ENCODE data around the gene WNT2.

WNT2 gene

DNA sequence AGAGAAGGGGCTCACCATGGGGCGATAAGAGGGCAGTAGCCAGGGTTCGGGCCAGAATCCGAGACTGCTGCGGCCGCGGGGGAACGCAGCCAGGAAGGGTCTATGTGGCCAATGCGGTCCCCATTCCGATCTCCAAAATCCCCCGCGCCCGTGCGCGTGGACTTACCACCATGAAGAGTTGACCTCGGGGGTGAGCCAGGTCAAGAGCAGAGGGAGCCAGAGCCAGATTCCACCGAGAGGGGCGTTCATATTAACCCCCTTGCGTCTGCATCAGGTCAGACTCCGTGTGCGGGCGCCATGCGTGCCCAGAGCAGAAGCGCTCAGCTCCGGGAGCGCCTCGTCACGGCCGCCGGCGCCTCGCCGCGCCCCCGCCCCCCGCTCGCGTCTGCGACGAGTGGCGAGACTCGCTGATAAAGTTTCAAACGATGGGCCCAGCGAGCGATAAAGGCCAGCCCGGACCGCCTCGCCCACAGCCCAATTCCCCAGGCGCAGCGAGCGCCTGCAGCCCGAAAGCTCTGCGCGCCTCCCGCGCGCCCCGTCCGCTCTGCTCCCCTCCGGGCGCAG is at the start of gene WNT2:
Gene WNT2 (minus strand): TSS at position 318 of the 564 bp plus-strand sequence. CDS start 69 bp downstream, at position 249.
- DNase-seq (ENCODE audit: low read depth, low spot score): no peak
- TF ChIP-seq SUZ12 (IDR thresholded peaks at IDR 0.05; ENCODE audit: extremely low read depth, insufficient read depth, insufficient read length): no peak
- no peak for TF ChIP-seq ZNF274 (IDR thresholded peaks at IDR 0.05; ENCODE audit: low read depth, low read length)
- TF ChIP-seq YY1 (IDR thresholded peaks at IDR 0.05; ENCODE audit: insufficient read depth, insufficient read length): no peak
- peak within 1 kb of the TSS; percentile 64 for H3K9ac ChIP-seq (ENCODE audit: insufficient read length, low read depth)
- H3K4me1 ChIP-seq (ENCODE audit: insufficient read depth, insufficient read length): no peaks in the 10 kb centered on the region
- H3K9me3 ChIP-seq (ENCODE audit: insufficient read depth, low read length): no peaks in the 10 kb centered on the region; the same call in 1 of the 2 replicates
- H3K36me3 ChIP-seq (ENCODE audit: insufficient read depth, insufficient read length, low read length): no peaks in the 10 kb centered on the region
- peaks cover 69% of the 10 kb centered on the region for H3K27me3 ChIP-seq (ENCODE audit: insufficient read depth, insufficient read length)
- peak within 1 kb of the TSS; percentile 47 for H3K4me3 ChIP-seq (ENCODE audit: insufficient read length, low read depth)

DNA sequence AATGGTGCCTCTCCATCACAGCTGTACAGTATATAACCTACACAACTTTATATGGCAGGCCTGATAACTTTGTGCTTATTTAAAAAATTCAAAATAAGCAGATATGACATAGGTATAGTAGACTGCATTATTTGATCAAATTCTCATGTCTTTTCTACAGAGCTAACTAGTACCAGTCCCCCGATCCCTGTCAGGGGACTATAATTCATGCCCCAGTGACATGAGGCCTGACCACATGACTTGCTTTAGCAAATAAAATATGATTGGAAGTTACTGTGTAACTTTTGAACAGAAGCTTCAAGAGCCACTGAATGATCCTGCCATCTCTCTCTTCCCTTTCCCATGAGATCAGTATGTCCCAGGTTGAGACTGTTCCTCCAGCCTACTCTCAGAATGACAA is 49.2 kb upstream of the WNT2 start:
- H3K9ac ChIP-seq (ENCODE audit: insufficient read length, low read depth): no peak overlapping the region

DNA sequence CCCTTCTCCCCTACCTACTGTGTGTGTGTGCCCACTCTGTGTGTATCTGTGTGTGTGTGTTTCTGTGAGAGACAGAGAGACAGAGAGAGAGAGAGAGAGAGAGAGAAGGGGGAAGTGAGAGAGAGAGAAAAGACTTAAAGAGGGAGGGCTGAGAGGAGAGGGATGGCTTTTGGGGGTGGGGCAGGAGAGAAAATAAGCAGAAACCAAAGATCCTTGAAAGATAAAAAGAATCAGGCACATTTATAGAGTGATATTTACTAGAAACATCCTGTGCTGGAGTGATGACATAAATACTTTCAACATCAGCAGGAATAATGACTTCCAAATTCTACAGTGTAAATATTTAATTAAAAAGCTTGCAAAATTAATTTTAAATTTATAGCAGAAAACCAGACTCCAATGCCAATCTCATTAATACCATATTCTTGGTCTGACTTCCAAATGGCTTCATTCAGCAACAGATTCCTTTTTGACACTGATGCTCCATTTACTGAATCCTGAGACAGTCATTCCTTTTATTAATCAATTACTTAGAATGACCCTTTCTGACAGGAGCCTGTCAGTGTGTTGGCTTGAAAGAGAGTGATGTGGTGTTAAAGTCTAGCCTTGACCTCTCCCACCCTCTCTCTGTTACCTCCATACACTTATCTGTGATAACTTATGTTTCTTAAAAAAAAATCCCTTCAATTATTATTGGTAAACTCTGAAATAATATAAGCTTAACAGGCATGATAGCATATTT is 41.7 kb upstream of the WNT2 start:
- Histone ChIP-seq H3K4me1 (ENCODE audit: insufficient read depth, insufficient read length) (no peaks in the 10 kb centered on the region), H3K9me3 (ENCODE audit: insufficient read depth, low read length) (no peaks in the 10 kb centered on the region), H3K27me3 (ENCODE audit: insufficient read depth, insufficient read length) (no peaks in the 10 kb centered on the region), H3K9ac (ENCODE audit: insufficient read length, low read depth) (no peak overlapping the region), H3K36me3 (ENCODE audit: insufficient read depth, insufficient read length, low read length) (no peaks in the 10 kb centered on the region), H3K4me3 (ENCODE audit: insufficient read length, low read depth) (no peak overlapping the region)
- no peak for DNase-seq (ENCODE audit: low read depth, low spot score)
- TF ChIP-seq YY1 (IDR thresholded peaks at IDR 0.05; ENCODE audit: insufficient read depth, insufficient read length) (no peak), ZNF274 (IDR thresholded peaks at IDR 0.05; ENCODE audit: low read depth, low read length) (no peak), SUZ12 (IDR thresholded peaks at IDR 0.05; ENCODE audit: extremely low read depth, insufficient read depth, insufficient read length) (no peak)

More for the DNA sequence above, 49.2 kb upstream of the WNT2 start:
- TF ChIP-seq ZNF274 (IDR thresholded peaks at IDR 0.05; ENCODE audit: low read depth, low read length): no peak
- TF ChIP-seq SUZ12 (IDR thresholded peaks at IDR 0.05; ENCODE audit: extremely low read depth, insufficient read depth, insufficient read length): no peak
- TF ChIP-seq YY1 (IDR thresholded peaks at IDR 0.05; ENCODE audit: insufficient read depth, insufficient read length): no peak
- Histone ChIP-seq H3K4me1 (ENCODE audit: insufficient read depth, insufficient read length) (no peaks in the 10 kb centered on the region), H3K4me3 (ENCODE audit: insufficient read length, low read depth) (no peak overlapping the region), H3K9me3 (ENCODE audit: insufficient read depth, low read length) (no peaks in the 10 kb centered on the region), H3K27me3 (ENCODE audit: insufficient read depth, insufficient read length) (no peaks in the 10 kb centered on the region), H3K36me3 (ENCODE audit: insufficient read depth, insufficient read length, low read length) (no peaks in the 10 kb centered on the region)
- DNase-seq (ENCODE audit: low read depth, low spot score): no peak

DNA sequence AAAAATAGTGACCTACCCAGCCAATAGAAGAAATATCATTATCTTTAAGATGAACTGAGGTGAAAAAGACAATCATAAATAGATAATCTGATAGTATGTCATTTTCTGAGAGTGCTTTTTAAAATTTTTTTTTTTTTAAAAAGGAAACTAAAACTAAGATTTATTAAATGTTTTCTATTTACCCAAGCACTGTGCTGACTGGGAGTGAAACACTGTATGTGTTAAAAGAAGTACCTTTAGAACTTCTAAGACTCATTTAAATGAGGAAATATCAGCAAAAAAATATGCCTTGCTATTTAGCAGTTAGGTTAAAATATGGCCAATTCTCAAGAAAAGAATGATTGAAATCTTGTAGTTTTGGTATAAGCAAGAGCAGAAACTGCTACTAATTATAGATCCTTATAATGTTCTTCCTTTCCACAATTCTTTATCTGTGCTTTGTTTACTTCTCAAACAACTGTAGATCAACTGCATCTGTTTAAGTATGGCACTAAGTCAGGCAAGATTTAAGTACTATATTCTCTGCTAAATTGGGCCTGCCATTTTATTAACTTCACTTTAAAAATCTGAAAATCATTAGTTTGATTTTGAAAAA is 39.5 kb upstream of the WNT2 start:
- Histone ChIP-seq H3K4me3 (ENCODE audit: insufficient read length, low read depth) (no peak overlapping the region), H3K27me3 (ENCODE audit: insufficient read depth, insufficient read length) (no peaks in the 10 kb centered on the region), H3K9ac (ENCODE audit: insufficient read length, low read depth) (no peak overlapping the region), H3K4me1 (ENCODE audit: insufficient read depth, insufficient read length) (no peaks in the 10 kb centered on the region), H3K36me3 (ENCODE audit: insufficient read depth, insufficient read length, low read length) (no peaks in the 10 kb centered on the region), H3K9me3 (ENCODE audit: insufficient read depth, low read length) (no peaks in the 10 kb centered on the region)
- TF ChIP-seq YY1 (IDR thresholded peaks at IDR 0.05; ENCODE audit: insufficient read depth, insufficient read length) (no peak), SUZ12 (IDR thresholded peaks at IDR 0.05; ENCODE audit: extremely low read depth, insufficient read depth, insufficient read length) (no peak)
- DNase-seq (ENCODE audit: low read depth, low spot score): no peak

DNA sequence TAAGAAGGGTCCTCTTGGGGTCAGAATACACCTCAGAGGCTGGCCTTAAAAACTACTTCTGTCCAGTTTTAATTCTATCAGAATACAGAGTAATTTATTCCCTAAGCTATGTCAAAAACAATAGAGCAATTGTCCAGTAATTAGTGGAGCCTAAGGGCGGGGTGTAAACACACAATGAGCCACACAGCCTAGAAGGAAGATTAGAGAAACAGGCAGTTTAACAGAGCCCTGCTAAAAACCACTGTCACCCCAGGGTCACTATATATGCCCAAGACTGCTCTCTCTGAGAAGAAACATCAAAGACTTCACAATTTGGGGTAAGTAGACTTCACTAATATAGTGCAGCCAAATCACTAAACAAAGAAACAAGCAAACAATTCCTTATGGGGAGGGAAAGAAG is 27.2 kb upstream of the WNT2 start:
- H3K36me3 ChIP-seq (ENCODE audit: insufficient read depth, insufficient read length, low read length): no peaks in the 10 kb centered on the region

DNA sequence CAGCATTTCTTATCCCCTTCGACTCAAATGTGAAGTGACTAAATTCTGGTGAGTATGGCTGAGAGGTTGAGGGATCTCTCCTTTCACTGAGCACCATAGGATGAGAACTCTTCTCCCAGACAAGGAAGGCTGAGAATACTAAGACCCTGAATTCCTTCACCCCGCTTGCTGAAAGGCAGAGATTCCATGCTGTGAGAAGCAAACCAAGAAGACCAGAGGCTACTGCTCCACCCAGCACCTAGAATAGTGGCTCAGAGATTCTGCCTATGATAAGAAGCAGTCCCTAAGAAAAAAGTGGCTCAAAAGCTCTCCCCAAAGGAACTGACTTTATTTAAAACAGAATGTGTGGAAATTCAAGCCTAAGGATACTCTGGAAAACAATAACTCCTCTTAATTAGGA is 26.7 kb upstream of the WNT2 start:
- Histone ChIP-seq H3K4me1 (ENCODE audit: insufficient read depth, insufficient read length) (no peaks in the 10 kb centered on the region), H3K4me3 (ENCODE audit: insufficient read length, low read depth) (no peak overlapping the region), H3K9me3 (ENCODE audit: insufficient read depth, low read length) (no peaks in the 10 kb centered on the region), H3K27me3 (ENCODE audit: insufficient read depth, insufficient read length) (no peaks in the 10 kb centered on the region), H3K36me3 (ENCODE audit: insufficient read depth, insufficient read length, low read length) (no peaks in the 10 kb centered on the region), H3K9ac (ENCODE audit: insufficient read length, low read depth) (no peak overlapping the region)
- DNase-seq (ENCODE audit: low read depth, low spot score): no peak
- TF ChIP-seq SUZ12 (IDR thresholded peaks at IDR 0.05; ENCODE audit: extremely low read depth, insufficient read depth, insufficient read length) (no peak), ZNF274 (IDR thresholded peaks at IDR 0.05; ENCODE audit: low read depth, low read length) (no peak), YY1 (IDR thresholded peaks at IDR 0.05; ENCODE audit: insufficient read depth, insufficient read length) (no peak)

More for the DNA sequence above, 27.2 kb upstream of the WNT2 start:
- Histone ChIP-seq H3K9me3 (ENCODE audit: insufficient read depth, low read length) (no peaks in the 10 kb centered on the region), H3K4me3 (ENCODE audit: insufficient read length, low read depth) (no peak overlapping the region), H3K9ac (ENCODE audit: insufficient read length, low read depth) (no peak overlapping the region), H3K4me1 (ENCODE audit: insufficient read depth, insufficient read length) (no peaks in the 10 kb centered on the region), H3K27me3 (ENCODE audit: insufficient read depth, insufficient read length) (no peaks in the 10 kb centered on the region)
- no peak for DNase-seq (ENCODE audit: low read depth, low spot score)
- TF ChIP-seq YY1 (IDR thresholded peaks at IDR 0.05; ENCODE audit: insufficient read depth, insufficient read length) (no peak), SUZ12 (IDR thresholded peaks at IDR 0.05; ENCODE audit: extremely low read depth, insufficient read depth, insufficient read length) (no peak), ZNF274 (IDR thresholded peaks at IDR 0.05; ENCODE audit: low read depth, low read length) (no peak)

DNA sequence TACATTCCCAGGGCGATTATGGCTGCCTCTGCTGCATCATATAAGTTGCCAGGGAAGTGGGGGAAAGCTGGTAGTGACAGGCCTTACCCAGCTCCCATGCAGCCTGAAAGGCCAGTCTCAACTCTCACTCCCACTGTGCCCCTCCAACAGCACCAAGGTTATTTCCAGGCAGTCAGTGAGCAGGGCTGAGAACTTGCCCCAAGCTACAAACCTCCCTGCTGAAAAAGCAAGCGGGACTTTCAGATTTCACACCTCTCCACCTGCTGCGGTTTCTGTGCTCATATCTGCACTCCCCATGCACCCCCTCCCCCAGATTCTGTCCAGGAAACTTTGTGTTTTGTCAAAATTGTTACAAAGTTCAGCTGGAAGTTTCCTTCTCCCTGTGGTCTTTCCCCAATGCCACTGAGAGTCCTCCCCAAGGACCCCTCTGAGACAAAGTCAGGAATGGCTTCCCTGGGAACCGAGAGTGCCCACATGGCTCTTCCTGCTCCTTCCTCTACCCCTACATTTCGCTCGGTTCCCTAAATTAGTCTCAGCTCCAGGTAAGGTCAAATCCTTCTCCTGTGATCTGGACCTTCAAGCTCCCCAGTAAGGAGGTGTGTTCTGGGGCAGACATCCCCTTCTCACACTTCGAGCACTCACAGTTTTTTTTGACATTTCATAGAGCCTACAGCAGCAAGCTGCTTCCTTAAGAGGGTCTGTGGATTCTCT is 25.3 kb upstream of the WNT2 start:
- DNase-seq (ENCODE audit: low read depth, low spot score): no peak
- H3K9me3 ChIP-seq (ENCODE audit: insufficient read depth, low read length): no peaks in the 10 kb centered on the region
- no peak overlapping the region for H3K9ac ChIP-seq (ENCODE audit: insufficient read length, low read depth)

More for the DNA sequence above, 25.3 kb upstream of the WNT2 start:
- TF ChIP-seq YY1 (IDR thresholded peaks at IDR 0.05; ENCODE audit: insufficient read depth, insufficient read length) (no peak), ZNF274 (IDR thresholded peaks at IDR 0.05; ENCODE audit: low read depth, low read length) (no peak), SUZ12 (IDR thresholded peaks at IDR 0.05; ENCODE audit: extremely low read depth, insufficient read depth, insufficient read length) (no peak)
- Histone ChIP-seq H3K4me1 (ENCODE audit: insufficient read depth, insufficient read length) (no peaks in the 10 kb centered on the region), H3K27me3 (ENCODE audit: insufficient read depth, insufficient read length) (no peaks in the 10 kb centered on the region), H3K36me3 (ENCODE audit: insufficient read depth, insufficient read length, low read length) (no peaks in the 10 kb centered on the region), H3K4me3 (ENCODE audit: insufficient read length, low read depth) (no peak overlapping the region)
